Naive thymus-derived CD8-positive, alpha-beta T cell (primary cell): ENCODE results near the gene KNDC1. TPM values are rescaled to one million over a fixed set of nuclear protein-coding genes. Genes with fewer than 3 reads are reported as not detected.
A peak's percentile ranks its signal among the peaks of the same experiment; 100 is the strongest.

Experiments used
- ATAC-seq, 2 donors: fragments of 150-1000 bp; cut with Tn5 transposase in 1 of 2; sonication (Bioruptor Pico), chemical (Tn5 transposase) in 1 of 2; 1 replicate in 1 of 2; 2 replicates in 1 of 2; pipeline ENCODE4 v1.10.0; 2021; ENCODE audit warnings: mild to moderate bottlenecking in 2 of 2, moderate library complexity in 2 of 2
- POLR2A ChIA-PET: fragments of 350-600 bp; sonication (Branson Sonifier 250); formaldehyde crosslinking; loops from one replicate; lab custom pipeline; 2021; ENCODE audit warnings: antibody characterized with exemption; lab: Charles Lee
- DNase-seq, 10 donors: peaks; one replicate each; pipeline versions ENCODE4 v3.0.0 to v3.0.0-alpha.2; 2020 to 2022
- H3K27ac Mint-ChIP-seq, 10 donors: one replicate each; pipeline ENCODE4 v1.8.0; 2020 to 2022; ENCODE audit warnings: mild to moderate bottlenecking in 10 of 10, mixed read lengths in 10 of 10, moderate library complexity in 4 of 10, inconsistent platforms in 1 of 10
- H3K27me3 Mint-ChIP-seq, 5 donors: one replicate each; pipeline ENCODE4 v1.8.0; 2021 to 2022; ENCODE audit warnings: mixed read lengths in 5 of 5
- H3K36me3 Mint-ChIP-seq, 3 donors: one replicate each; pipeline ENCODE4 v1.8.0; 2020 to 2022; ENCODE audit warnings: mixed read lengths in 3 of 3, mild to moderate bottlenecking in 2 of 3, inconsistent platforms in 1 of 3
- H3K4me1 Mint-ChIP-seq, 4 donors: one replicate each; pipeline ENCODE4 v1.8.0; 2021 to 2022; ENCODE audit warnings: mixed read lengths in 4 of 4
- H3K4me3 Mint-ChIP-seq, 10 donors: one replicate each; pipeline ENCODE4 v1.8.0; 2020 to 2022; ENCODE audit warnings: mild to moderate bottlenecking in 10 of 10, mixed read lengths in 10 of 10, moderate library complexity in 6 of 10, inconsistent platforms in 1 of 10
- H3K9me3 Mint-ChIP-seq, 9 donors: one replicate each; pipeline ENCODE4 v1.8.0; 2020 to 2022; ENCODE audit warnings: mixed read lengths in 9 of 9, mild to moderate bottlenecking in 3 of 9, inconsistent platforms in 1 of 9, moderate library complexity in 1 of 9
- polyA plus RNA-seq, 3 donors: library from polyadenylated mRNA; unstranded; fragments of 300-500 nt; fragmentation: Illumina TruSeq; gene quantifications; one replicate each; pipeline ENCODE4 v1.2.3, GENCODE V29; 2021
- total RNA-seq, 8 experiments: library from RNA in 2 of 8; stranded (reverse) in 2 of 8; gene quantifications; one replicate each; pipeline ENCODE4 v1.2.3 and lab custom pipeline; 2021 to 2026

The KNDC1 gene
- total and polyA plus RNA-seq, 5 experiments from 2014 or later = 0.49 TPM; not detected in 4

- POLR2A ChIA-PET = no interaction called here
- no peak overlapping the region for H3K4me3 Mint-ChIP-seq
- no peak for DNase-seq
These were observed 42.9 kb upstream of the KNDC1 start for GRCh38 chr10:133117036-133117687.

GRCh38 chr10:133117688-133118071, 42.3 kb upstream of the KNDC1 start:
- Mint-ChIP-seq H3K27ac (no peak overlapping the region), H3K27me3 (peaks cover 0 to 5% (median under 1%) of the 10 kb centered on the region in 5 donors), H3K4me1 (peaks cover 0 to under 1% (median under 1%) of the 10 kb centered on the region in 4 donors), H3K4me3 (no peak overlapping the region), H3K36me3 (peaks cover 0 to 5% (median 0%) of the 10 kb centered on the region in 3 donors), H3K9me3 (peaks cover 0 to 15% (median 4%) of the 10 kb centered on the region in 9 donors)
- no peak for DNase-seq
- ATAC-seq = no peak
- POLR2A ChIA-PET = no interaction called here

More at GRCh38 chr10:133117036-133117687, 42.9 kb upstream of the KNDC1 start:
- peaks cover 0 to 15% (median 4%) of the 10 kb centered on the region in 9 donors for H3K9me3 Mint-ChIP-seq
- H3K27me3 Mint-ChIP-seq = peaks cover 0 to 3% (median 0%) of the 10 kb centered on the region in 5 donors
- peaks cover 0 to 5% (median 0%) of the 10 kb centered on the region in 3 donors for H3K36me3 Mint-ChIP-seq
- no peak for ATAC-seq
- no peaks in the 10 kb centered on the region for H3K4me1 Mint-ChIP-seq
- no peak overlapping the region for H3K27ac Mint-ChIP-seq

- Mint-ChIP-seq H3K4me3 (no peak overlapping the region), H3K9me3 (peaks cover 0 to 15% (median 4%) of the 10 kb centered on the region in 9 donors), H3K4me1 (peaks cover 1 to 11% (median 6%) of the 10 kb centered on the region in 4 donors), H3K27ac (no peak overlapping the region), H3K36me3 (peaks cover 0 to 5% (median 0%) of the 10 kb centered on the region in 3 donors), H3K27me3 (peaks cover 8 to 36% (median 12%) of the 10 kb centered on the region in 5 donors)
- ATAC-seq (no peak), DNase-seq (peak in 1 of 10 donors; percentile 46)
- POLR2A ChIA-PET = no interaction called here
These were observed 38.5 kb upstream of the KNDC1 start for GRCh38 chr10:133121479-133121878.

- Mint-ChIP-seq H3K9me3 (peaks cover 0 to 15% (median 4%) of the 10 kb centered on the region in 9 donors), H3K36me3 (peaks cover 0 to 5% (median 0%) of the 10 kb centered on the region in 3 donors), H3K27ac (no peak overlapping the region), H3K27me3 (peaks cover 8 to 36% (median 12%) of the 10 kb centered on the region in 5 donors), H3K4me3 (peak overlapping the region in 1 of 10 donors; percentile 27), H3K4me1 (peaks cover 1 to 11% (median 6%) of the 10 kb centered on the region in 4 donors)
- peak in 1 of 10 donors; percentile 52 for DNase-seq
- POLR2A ChIA-PET = no interaction called here
- no peak for ATAC-seq
These were observed 37.7 kb upstream of the KNDC1 start for GRCh38 chr10:133122171-133122935.

GRCh38 chr10:133123050-133123745, 36.8 kb upstream of the KNDC1 start:
- POLR2A ChIA-PET = no interaction called here
- H3K36me3 Mint-ChIP-seq = peaks cover 0 to 5% (median 0%) of the 10 kb centered on the region in 3 donors
- H3K27me3 Mint-ChIP-seq = peaks cover 8 to 36% (median 12%) of the 10 kb centered on the region in 5 donors
- peak overlapping the region in 3 of 10 donors; percentile 14 to 27 (median 18) for H3K4me3 Mint-ChIP-seq
- DNase-seq (no peak), ATAC-seq (no peak)
- H3K27ac Mint-ChIP-seq = peak overlapping the region in 1 of 10 donors; percentile 29
- peaks cover 1 to 11% (median 6%) of the 10 kb centered on the region in 4 donors for H3K4me1 Mint-ChIP-seq
- H3K9me3 Mint-ChIP-seq = peaks cover 0 to 13% (median 4%) of the 10 kb centered on the region in 9 donors

GRCh38 chr10:133123746-133124356, 36.2 kb upstream of the KNDC1 start:
- peaks cover 0 to 2% (median 0%) of the 10 kb centered on the region in 3 donors for H3K36me3 Mint-ChIP-seq
- no peak overlapping the region for H3K27ac Mint-ChIP-seq
- ATAC-seq = no peak
- no peak overlapping the region for H3K4me3 Mint-ChIP-seq
- H3K27me3 Mint-ChIP-seq = peaks cover 7 to 36% (median 12%) of the 10 kb centered on the region in 5 donors
- DNase-seq = peak in 1 of 10 donors; percentile 60
- peaks cover 1 to 11% (median 6%) of the 10 kb centered on the region in 4 donors for H3K4me1 Mint-ChIP-seq
- POLR2A ChIA-PET = no interaction called here
- H3K9me3 Mint-ChIP-seq = peaks cover 0 to 7% (median 2%) of the 10 kb centered on the region in 9 donors

- peaks cover 0 to 2% (median 0%) of the 10 kb centered on the region in 9 donors for H3K9me3 Mint-ChIP-seq
- no peak overlapping the region for H3K4me3 Mint-ChIP-seq
- H3K27ac Mint-ChIP-seq = no peak overlapping the region
- ATAC-seq (no peak), DNase-seq (peak in 1 of 10 donors; percentile 59)
- POLR2A ChIA-PET = no interaction called here
- H3K27me3 Mint-ChIP-seq = peaks cover 5 to 36% (median 12%) of the 10 kb centered on the region in 5 donors
- H3K36me3 Mint-ChIP-seq = no peaks in the 10 kb centered on the region
- H3K4me1 Mint-ChIP-seq = peaks cover 1 to 11% (median 6%) of the 10 kb centered on the region in 4 donors
These were observed 35.4 kb upstream of the KNDC1 start for GRCh38 chr10:133124357-133125211.

GRCh38 chr10:133125901-133126300, 34.1 kb upstream of the KNDC1 start:
- H3K4me3 Mint-ChIP-seq = no peak overlapping the region
- no peaks in the 10 kb centered on the region for H3K36me3 Mint-ChIP-seq
- POLR2A ChIA-PET = no interaction called here
- no peak overlapping the region for H3K27ac Mint-ChIP-seq
- peaks cover 5 to 36% (median 12%) of the 10 kb centered on the region in 5 donors for H3K27me3 Mint-ChIP-seq
- peaks cover 1 to 11% (median 6%) of the 10 kb centered on the region in 4 donors for H3K4me1 Mint-ChIP-seq
- DNase-seq = no peak
- H3K9me3 Mint-ChIP-seq = no peaks in the 10 kb centered on the region
- no peak for ATAC-seq

GRCh38 chr10:133126431-133127290, 33.4 kb upstream of the KNDC1 start:
- no peak for ATAC-seq
- H3K27ac Mint-ChIP-seq = no peak overlapping the region
- peaks cover 5 to 36% (median 12%) of the 10 kb centered on the region in 5 donors for H3K27me3 Mint-ChIP-seq
- peaks cover 1 to 11% (median 6%) of the 10 kb centered on the region in 4 donors for H3K4me1 Mint-ChIP-seq
- no peaks in the 10 kb centered on the region for H3K36me3 Mint-ChIP-seq
- H3K9me3 Mint-ChIP-seq = no peaks in the 10 kb centered on the region
- DNase-seq = peak in 1 of 10 donors; percentile 58
- POLR2A ChIA-PET = no interaction called here
- H3K4me3 Mint-ChIP-seq = no peak overlapping the region

- POLR2A ChIA-PET = no interaction called here
These were observed 32.5 kb upstream of the KNDC1 start for GRCh38 chr10:133127291-133128125.

More at GRCh38 chr10:133127291-133128125, 32.5 kb upstream of the KNDC1 start:
- DNase-seq = peak in 6 of 10 donors; percentile 11 to 48 (median 20)
- Mint-ChIP-seq H3K36me3 (no peaks in the 10 kb centered on the region), H3K4me1 (peaks cover 1 to 11% (median 8%) of the 10 kb centered on the region in 4 donors), H3K27ac (no peak overlapping the region), H3K9me3 (no peaks in the 10 kb centered on the region), H3K27me3 (peaks cover 5 to 36% (median 12%) of the 10 kb centered on the region in 5 donors), H3K4me3 (no peak overlapping the region)
- ATAC-seq = no peak
